Measurements from ENCODE around the gene KLC3. TPM values are rescaled to one million over a fixed set of nuclear protein-coding genes. Genes with fewer than 3 reads are reported as not detected.
A peak's percentile ranks its signal among the peaks of the same experiment; 100 is the strongest.

KLC3 gene
- total and polyA plus RNA-seq, 2 experiments from 2014 or later, result 1.8 to 4.0 TPM

GRCh38 chr19:45368127-45368526, 27.6 kb downstream of the KLC3 start:
- TF ChIP-seq CTCF (IDR thresholded peaks at IDR 0.05; ENCODE audit: low read depth, low read length), result no peak
- Histone ChIP-seq H3K27ac (no peak overlapping the region), H3K4me3 (no peak overlapping the region), H3K36me3 (peaks cover 6% of the 10 kb centered on the region), H3K9me3 (ENCODE audit: low read depth) (no peaks in the 10 kb centered on the region), H3K27me3 (no peaks in the 10 kb centered on the region), H3K4me1 (ENCODE audit: low read depth) (no peaks in the 10 kb centered on the region)
- DNase-seq (ENCODE audit: low read depth in 1 of 2, low spot score in 1 of 2), result no peak

DNA sequence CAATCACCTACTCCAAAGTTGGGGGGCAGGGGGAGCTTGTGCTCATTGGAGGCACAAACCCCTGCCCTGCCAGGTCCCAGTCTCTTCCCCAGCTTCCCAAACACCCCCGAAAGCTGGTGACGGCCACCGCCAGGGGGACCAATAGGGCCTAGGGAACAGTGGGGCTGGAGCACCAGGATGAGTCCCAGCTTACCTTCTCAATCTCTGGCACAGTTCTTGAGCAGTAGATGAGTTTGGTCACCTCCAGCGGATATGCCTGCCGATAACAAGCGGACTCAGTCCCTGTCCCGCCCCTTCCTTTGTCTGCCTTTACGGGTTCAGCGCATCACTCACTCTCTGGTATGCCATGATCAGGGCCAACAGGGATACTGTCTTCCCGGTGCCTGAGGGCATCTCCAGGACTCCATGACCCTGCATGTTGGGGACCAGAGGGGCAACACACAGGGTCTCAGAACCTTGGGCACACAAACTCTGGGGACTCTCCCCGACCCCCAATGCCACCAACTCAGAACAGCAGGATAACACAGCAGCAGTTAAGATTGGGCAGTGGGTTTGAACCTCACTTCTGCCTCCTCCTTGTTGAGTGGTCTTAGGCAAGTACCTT, 28.3 kb downstream of the KLC3 start:
- no peak for DNase-seq (ENCODE audit: low read depth in 1 of 2, low spot score in 1 of 2)
- H3K27me3 ChIP-seq, result no peaks in the 10 kb centered on the region
- no peak for TF ChIP-seq CTCF (IDR thresholded peaks at IDR 0.05; ENCODE audit: low read depth, low read length)
- no peak overlapping the region for H3K27ac ChIP-seq
- no peaks in the 10 kb centered on the region for H3K4me1 ChIP-seq (ENCODE audit: low read depth)
- peaks cover 4% of the 10 kb centered on the region for H3K36me3 ChIP-seq
- H3K9me3 ChIP-seq (ENCODE audit: low read depth), result no peaks in the 10 kb centered on the region
- H3K4me3 ChIP-seq, result no peak overlapping the region

- H3K4me1 ChIP-seq (ENCODE audit: low read depth), result no peaks in the 10 kb centered on the region
- peak within 1 kb of the TSS; percentile 80 for H3K27ac ChIP-seq
- H3K4me3 ChIP-seq, result peak within 1 kb of the TSS; percentile 61
- TF ChIP-seq CTCF (IDR thresholded peaks at IDR 0.05; ENCODE audit: low read depth, low read length), result no peak
- peak; percentile 98 to 99 for DNase-seq (ENCODE audit: low read depth in 1 of 2, low spot score in 1 of 2)
- H3K27me3 ChIP-seq, result no peaks in the 10 kb centered on the region
- no peaks in the 10 kb centered on the region for H3K36me3 ChIP-seq
- H3K9me3 ChIP-seq (ENCODE audit: low read depth), result no peaks in the 10 kb centered on the region
These were observed 30.1 kb downstream of the KLC3 start, which contains the start of gene ERCC2 for GRCh38 chr19:45370410-45371204. ERCC2 (minus strand) TSS chr19:45370573; CDS start chr19:45370540, 33 bp downstream.

- no peak for TF ChIP-seq CTCF (IDR thresholded peaks at IDR 0.05; ENCODE audit: low read depth, low read length)
- H3K4me1 ChIP-seq (ENCODE audit: low read depth), result peaks cover 7% of the 10 kb centered on the region
- peak; percentile 54 to 99 for DNase-seq (ENCODE audit: low read depth in 1 of 2, low spot score in 1 of 2)
- no peaks in the 10 kb centered on the region for H3K36me3 ChIP-seq
- H3K4me3 ChIP-seq, result no peak overlapping the region
- peak overlapping the region; percentile 82 for H3K27ac ChIP-seq
- no peaks in the 10 kb centered on the region for H3K9me3 ChIP-seq (ENCODE audit: low read depth)
- H3K27me3 ChIP-seq, result no peaks in the 10 kb centered on the region
These were observed 35.6 kb downstream of the KLC3 start for GRCh38 chr19:45376045-45376724.

- Histone ChIP-seq H3K4me3 (no peak overlapping the region), H3K36me3 (no peaks in the 10 kb centered on the region), H3K4me1 (ENCODE audit: low read depth) (peaks cover 7% of the 10 kb centered on the region), H3K27ac (peak overlapping the region; percentile 39), H3K9me3 (ENCODE audit: low read depth) (no peaks in the 10 kb centered on the region), H3K27me3 (peaks cover 3% of the 10 kb centered on the region)
- DNase-seq (ENCODE audit: low read depth in 1 of 2, low spot score in 1 of 2), result no peak
- no peak for TF ChIP-seq CTCF (IDR thresholded peaks at IDR 0.05; ENCODE audit: low read depth, low read length)
These were observed 39.6 kb downstream of the KLC3 start for GRCh38 chr19:45380107-45380506.

All from cardiac muscle cell (in vitro differentiated cells and primary cell).